Brain microvascular endothelial cell (primary cell): Measurements from ENCODE around the gene CHST11.

Experiments used
- DNase-seq: peaks from one replicate; pipeline ENCODE4 v3.0.0-alpha.2; 2020
- H3K27ac ChIP-seq: fragments of 250-450 bp; sonication (Bioruptor Pico); 2 replicates; pipeline ENCODE4 v1.5.1; 2020; ENCODE audit warnings: mild to moderate bottlenecking, moderate library complexity
- H3K27me3 ChIP-seq: fragments of 250-450 bp; sonication (Bioruptor Pico); replicated peaks from 2 replicates; pipeline ENCODE4 v1.5.1; 2020; ENCODE audit warnings: mild to moderate bottlenecking
- H3K36me3 ChIP-seq: fragments of 250-450 bp; sonication (Bioruptor Pico); replicated peaks from 2 replicates; pipeline ENCODE4 v1.5.1; 2020; ENCODE audit warnings: mild to moderate bottlenecking
- H3K4me3 ChIP-seq: 2 replicates; pipeline ENCODE4 v1.5.1; 2011; ENCODE audit warnings: low read depth, mild to moderate bottlenecking, control low read depth, low read length, moderate library complexity
- CTCF ChIP-seq: IDR thresholded peaks from 2 replicates; pipeline ENCODE4 v1.5.1; 2011; ENCODE audit warnings: low read depth, mild to moderate bottlenecking, moderate library complexity, low read length, control low read depth, inconsistent platforms; ENCODE audit errors: missing control alignments
- in situ Hi-C: cut with HindIII; loops from 2 replicates; pipeline ENCODE4 v1.10.0; 2017; ENCODE audit warnings: low sequenced_read_pairs, low pct_ligation_motif_present

Gene CHST11

GRCh38 chr12:104498211-104498801 lies 41.6 kb downstream of the CHST11 start:
- no peaks in the 10 kb centered on the region for H3K27me3 ChIP-seq
- TF ChIP-seq CTCF = no peak
- no peaks in the 10 kb centered on the region for H3K36me3 ChIP-seq
- no peak for DNase-seq
- H3K4me3 ChIP-seq = no peak overlapping the region
- no peak overlapping the region for H3K27ac ChIP-seq
- in situ Hi-C loops = no loop called here

- in situ Hi-C loops = no loop called here
- H3K4me3 ChIP-seq = no peak overlapping the region
- DNase-seq = no peak
- no peaks in the 10 kb centered on the region for H3K36me3 ChIP-seq
- H3K27me3 ChIP-seq = no peaks in the 10 kb centered on the region
- TF ChIP-seq CTCF = no peak
- H3K27ac ChIP-seq = no peak overlapping the region
Measured at GRCh38 chr12:104499668-104500332, 43.1 kb downstream of the CHST11 start.

GRCh38 chr12:104501115-104501514 lies 44.4 kb downstream of the CHST11 start:
- no peaks in the 10 kb centered on the region for H3K27me3 ChIP-seq
- TF ChIP-seq CTCF = no peak
- DNase-seq = no peak
- no peaks in the 10 kb centered on the region for H3K36me3 ChIP-seq
- in situ Hi-C loops = no loop called here
- no peak overlapping the region for H3K27ac ChIP-seq
- H3K4me3 ChIP-seq = no peak overlapping the region

- DNase-seq = no peak
- in situ Hi-C loops = no loop called here
- no peaks in the 10 kb centered on the region for H3K27me3 ChIP-seq
- TF ChIP-seq CTCF = no peak
- H3K36me3 ChIP-seq = no peaks in the 10 kb centered on the region
- H3K27ac ChIP-seq = no peak overlapping the region
- H3K4me3 ChIP-seq = no peak overlapping the region
Measured at GRCh38 chr12:104501660-104502059, 44.9 kb downstream of the CHST11 start.

- H3K27ac ChIP-seq = no peak overlapping the region
- in situ Hi-C loops = no loop called here
- no peak for DNase-seq
- H3K4me3 ChIP-seq = no peak overlapping the region
- H3K36me3 ChIP-seq = no peaks in the 10 kb centered on the region
- no peaks in the 10 kb centered on the region for H3K27me3 ChIP-seq
- TF ChIP-seq CTCF = no peak
Measured at GRCh38 chr12:104502217-104502616, 45.5 kb downstream of the CHST11 start.

GRCh38 chr12:104502638-104503037 lies 45.9 kb downstream of the CHST11 start:
- Histone ChIP-seq H3K4me3 (no peak overlapping the region), H3K36me3 (no peaks in the 10 kb centered on the region), H3K27me3 (no peaks in the 10 kb centered on the region), H3K27ac (no peak overlapping the region)
- no peak for DNase-seq
- in situ Hi-C loops = no loop called here
- TF ChIP-seq CTCF = no peak
